GM15510 (cell line): ENCODE measurements around the gene ETS2.

ENCODE experiments used
- POLR2A ChIP-seq: IDR thresholded peaks from 3 replicates; pipeline ENCODE4 v1.6.1; 2011; ENCODE audit warnings: borderline replicate concordance; ENCODE audit not compliant: insufficient read length; ENCODE audit errors: extremely low read depth

The ETS2 gene

DNA sequence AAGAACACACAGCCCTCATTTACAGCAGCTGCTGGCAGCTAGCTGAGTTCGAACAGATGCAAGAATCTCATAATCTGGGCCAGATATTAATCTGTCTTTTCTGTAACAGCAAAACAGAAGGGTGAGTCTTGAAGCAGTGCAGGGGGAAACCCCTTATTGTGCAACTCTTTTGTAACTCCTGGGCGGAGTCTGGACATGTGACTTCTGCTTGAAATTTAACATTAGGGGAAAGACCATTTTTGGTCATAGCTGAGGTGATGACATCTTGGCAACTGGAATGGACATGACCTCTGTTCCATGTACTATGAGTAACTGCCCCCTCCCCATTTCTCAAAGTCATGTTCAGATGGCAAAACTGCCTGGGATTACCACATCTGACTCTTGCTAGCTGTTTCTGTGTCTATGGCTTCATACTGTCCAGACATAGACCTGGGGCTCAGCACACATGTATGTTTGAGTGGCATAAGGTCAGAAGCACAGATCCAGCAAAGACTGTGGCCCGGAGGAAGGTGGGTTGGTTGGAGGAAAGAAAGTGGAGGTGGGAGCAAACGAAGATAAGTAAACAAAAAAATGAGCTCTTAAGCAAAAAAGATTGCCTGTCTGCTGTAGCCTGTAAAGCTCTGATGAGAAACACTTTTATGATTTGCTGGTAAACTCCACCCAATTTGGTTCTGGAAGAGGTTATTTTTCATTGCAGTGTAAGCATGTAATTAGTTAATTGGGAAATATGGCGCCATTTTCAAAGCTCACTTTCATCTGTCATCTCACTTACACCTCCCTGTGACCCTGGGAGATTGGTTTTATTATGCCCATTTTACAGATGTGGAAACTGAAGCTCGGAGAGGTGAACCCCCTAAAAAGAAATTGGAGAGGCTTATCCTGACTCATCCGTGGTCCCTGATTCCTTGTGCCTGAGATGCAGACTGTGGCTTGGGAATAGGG lies 26.1 kb downstream of the ETS2 start:
- TF ChIP-seq POLR2A = no peak

DNA sequence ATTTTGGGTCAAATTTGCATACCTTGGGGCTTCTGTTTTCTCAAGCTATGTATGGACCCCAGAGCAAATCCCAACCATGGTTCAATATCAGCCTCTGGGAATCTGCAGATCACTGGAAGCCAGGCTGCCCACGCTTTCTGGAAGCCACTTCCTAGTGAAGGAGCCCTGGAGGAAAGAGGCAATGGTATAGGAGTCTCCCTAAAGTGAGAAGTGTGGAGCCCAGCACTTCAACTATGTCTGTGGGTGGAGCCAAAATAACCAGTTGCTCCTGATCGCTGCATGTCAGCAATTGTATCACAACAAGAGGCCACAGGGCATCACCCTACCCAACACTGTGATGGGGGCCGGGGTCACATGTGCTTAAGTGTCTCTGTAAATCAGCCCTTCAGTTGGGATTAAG lies 26.9 kb downstream of the ETS2 start:
- no peak for TF ChIP-seq POLR2A

DNA sequence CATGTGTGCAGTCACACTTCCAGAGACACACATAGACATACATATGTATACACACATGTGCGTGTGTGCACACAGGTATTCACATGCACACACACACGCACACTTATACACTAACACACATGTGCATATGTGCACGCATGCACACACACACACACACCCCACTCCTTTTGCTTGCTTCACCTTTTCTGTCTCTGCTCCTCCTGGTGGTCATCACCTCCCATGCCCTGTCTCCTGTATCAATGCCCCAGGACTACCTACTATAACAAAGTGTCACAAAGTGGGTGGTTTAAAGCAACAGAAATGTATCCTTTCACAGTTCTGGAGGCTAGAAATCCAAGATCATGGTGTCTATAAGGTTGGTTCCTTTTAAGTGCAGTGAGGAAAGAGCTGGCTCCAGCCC lies 27.4 kb downstream of the ETS2 start:
- no peak for TF ChIP-seq POLR2A

DNA sequence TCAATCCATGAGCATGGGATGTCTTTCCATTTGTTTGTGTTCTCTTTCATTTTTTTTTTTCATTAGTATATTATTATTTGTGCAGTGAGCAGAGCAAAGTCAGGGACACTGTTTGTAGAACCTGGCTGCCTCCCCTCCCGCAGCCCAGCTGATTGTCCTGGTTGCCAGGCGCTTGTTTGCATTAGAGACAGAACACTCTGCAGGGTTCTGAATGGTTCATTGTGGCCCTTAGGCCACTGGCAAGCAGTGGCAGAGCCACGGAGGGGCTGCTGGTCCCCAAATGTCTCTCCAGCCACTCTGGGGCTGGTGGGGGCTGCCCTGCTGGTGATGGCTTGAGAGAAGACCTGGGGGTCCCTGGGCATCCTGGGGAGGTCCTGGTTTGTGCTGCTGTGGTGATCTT lies 29.0 kb downstream of the ETS2 start:
- no peak for TF ChIP-seq POLR2A

DNA sequence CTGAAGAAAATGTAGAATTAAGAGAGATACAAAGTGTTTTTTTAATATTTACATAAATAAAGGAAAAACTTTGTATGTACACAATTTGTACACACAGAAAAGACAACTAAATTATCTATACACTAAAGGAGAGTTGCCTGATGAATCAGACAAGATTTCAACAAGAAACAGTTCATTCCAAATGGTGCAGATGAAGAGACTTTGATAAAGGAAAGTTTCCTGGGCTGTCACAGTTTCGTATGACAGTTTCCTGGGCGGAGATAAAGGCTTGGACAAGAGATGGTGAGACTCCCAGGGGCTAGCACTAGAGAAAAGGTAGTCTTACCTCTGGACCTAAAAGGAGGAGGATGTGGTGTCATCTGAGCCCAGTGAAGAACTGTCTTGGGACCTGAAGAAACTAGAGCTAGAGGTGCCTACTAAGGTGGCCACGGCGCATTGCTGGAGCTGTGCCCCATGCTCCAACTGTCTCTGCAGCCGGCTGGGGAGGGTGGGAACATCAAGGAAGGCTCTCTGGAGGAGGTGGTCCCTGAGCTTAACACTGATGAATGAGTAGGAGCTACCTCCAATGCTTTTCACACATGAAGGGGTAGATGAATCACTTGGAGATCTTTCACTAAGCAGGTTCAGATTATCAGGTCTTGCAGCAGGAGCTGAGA lies 32.2 kb downstream of the ETS2 start:
- TF ChIP-seq POLR2A = no peak

DNA sequence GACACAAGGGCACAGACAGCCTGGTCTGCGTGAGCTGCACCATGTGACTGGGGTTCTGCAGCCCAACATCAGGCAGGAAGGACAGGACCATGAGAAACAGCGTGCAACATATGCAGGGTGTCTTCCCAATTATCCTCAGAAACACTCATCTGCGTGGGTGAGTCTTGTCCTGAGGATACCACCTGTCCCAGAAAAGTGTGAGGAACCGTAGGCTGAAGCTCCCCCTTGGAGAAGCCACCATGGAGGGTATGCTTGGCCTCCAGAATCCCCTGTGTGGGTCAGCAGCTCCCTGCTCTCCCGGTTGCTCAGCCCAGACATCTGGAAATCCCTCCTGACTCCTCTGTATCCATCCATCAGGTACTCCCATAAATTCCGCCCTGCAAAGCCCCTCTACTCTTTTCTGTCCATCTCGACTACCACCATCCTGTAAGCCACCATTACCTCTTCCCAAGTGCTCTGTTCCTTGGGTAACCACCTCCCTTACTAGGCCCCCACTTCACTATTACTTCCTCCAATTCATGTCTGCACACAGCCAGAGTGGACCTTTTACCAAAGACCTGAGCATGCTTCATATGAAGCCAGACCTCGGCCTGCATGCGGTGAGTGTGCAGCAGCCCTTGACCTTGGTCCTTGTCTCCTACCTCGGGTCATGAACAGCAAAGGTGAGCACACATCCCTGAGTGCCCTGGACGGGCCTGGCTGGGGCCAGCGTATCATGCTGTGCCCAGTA lies 33.0 kb downstream of the ETS2 start:
- no peak for TF ChIP-seq POLR2A

DNA sequence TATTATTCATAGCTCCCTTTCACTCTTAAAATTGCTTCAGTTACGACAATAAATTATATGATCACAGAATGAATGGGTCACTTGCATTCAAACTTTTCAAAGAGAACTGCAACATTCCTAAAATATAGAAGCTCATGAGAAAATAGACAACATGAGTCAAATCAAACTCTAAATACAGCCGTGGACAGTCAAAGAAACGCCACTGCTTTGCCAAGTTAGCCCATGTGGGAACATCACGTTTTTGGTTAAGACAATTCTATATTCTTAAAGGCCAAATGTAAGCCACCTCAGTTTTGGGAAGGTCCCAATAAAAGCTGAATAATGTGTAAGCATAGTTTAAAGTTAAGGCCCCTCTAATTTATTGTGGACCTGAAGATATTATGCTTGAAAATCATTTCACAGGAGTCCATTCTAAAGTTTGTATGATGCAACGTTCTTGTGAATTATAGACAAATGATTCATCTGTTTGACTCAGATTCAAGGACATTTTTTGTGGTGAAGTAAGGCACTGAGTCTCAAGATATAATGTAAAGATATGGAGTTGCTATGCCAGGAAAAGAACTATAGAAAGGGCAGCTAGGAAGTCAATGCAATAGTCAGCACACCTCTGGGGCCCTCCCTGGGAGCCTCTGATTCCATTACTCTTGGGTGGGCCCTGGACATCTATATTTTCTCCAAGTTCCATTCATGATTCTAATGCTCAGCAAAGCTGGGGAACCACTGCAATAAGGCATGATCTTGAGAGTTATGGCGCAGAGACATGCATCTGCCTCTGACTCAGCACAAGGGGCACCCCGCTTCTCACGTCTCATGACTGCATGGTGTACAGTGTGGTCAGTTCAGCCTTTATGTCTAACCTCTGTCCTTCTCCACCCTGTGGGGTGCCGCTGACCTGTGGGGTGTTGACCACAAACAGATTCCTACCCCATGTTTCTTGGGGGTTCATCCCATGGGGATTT lies 33.9 kb downstream of the ETS2 start:
- no peak for TF ChIP-seq POLR2A

DNA sequence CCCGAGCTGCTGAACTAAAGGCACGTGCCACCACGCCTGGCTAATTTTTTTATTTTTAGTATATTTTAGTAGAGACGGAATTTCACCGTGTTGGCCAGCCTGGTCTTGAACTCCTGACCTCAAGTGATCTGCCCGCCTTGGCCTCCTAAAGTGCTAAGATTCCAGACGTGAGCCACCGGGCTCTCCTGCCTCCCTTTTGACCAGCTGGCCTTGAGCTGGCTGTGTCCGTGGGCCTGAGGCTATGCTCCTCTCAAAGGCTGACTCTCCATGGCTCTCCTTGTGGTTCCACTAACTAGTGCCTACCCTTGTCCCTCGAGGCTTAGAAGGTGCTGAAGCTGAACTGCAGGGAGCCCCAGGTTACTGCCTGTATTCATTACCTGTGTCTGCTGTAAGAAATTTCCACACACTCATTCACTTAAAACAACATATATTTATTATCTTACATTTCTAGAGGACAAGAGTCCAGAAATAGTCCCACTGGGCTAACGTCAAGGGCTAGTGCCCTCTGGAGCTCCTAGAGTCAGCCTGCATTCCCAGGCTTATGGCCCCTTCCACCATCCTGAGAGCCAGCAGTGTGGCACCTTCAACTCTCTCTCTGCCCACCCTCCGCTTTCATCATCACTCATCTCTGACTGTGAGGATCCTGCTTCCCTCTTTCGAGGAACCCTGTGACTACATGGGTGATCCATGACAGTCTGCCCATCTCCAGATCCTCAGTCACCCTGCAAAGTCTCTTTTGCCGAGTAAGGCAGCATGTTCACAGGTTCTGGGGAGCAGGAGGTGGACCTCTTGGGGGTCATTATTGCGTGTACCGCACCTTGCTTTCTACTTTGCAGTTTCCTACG lies 34.9 kb downstream of the ETS2 start:
- no peak for TF ChIP-seq POLR2A

DNA sequence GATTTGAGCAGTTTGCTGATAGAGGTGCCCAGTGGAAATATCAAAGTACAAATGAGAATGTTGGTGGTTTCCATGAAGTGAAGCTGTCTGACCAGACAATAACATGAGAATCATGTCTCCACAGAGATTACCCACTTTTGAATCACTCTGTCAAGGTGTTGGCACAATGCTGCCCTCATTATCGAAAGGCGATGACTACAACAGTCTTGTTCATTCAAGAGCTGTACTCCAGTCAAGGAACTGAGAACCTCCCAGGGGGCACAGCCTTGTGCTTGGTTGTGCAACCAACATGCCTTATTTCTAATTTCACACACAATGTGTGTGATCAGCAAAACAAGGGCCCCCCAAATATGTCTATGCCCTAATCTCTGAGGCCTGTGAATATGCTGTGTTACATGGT lies 35.7 kb downstream of the ETS2 start:
- no peak for TF ChIP-seq POLR2A

DNA sequence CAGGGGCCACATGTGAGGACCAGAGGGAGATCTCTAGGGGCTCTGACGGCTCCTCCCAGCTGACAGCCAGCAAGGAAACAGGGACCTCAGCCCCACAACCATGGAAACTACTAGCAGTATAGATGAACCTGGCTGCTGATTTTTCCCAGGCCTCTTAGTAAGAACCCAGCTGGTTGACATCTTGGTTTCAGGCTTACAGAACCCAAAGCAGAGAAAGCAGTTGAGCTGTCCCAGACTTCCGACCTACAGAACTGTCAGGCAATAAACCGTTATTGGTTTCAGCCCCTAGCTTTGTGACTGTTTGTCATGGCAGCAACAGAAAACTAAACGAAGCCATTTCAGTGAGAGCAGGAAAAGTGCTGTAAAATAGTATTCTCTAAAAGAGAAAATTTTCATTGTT lies 36.4 kb downstream of the ETS2 start:
- TF ChIP-seq POLR2A = no peak

DNA sequence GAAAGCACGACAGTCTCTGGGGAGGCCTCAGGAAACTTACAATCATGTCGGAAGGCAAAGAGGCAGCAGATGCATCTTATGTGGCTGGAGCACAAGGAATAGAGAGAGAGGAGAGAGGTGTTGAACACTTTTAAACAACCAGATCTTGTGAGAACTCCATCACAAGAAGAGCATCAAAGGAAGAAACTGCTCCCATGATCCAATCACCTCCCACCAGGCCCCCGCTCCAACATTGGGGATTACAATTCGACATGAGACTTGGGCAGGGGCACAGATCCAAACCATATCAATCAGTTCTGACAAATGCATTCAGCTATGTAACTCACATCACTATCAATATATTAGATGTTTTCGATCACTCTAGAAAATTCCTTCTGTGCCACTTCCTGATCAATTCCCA lies 37.6 kb downstream of the ETS2 start:
- TF ChIP-seq POLR2A = no peak

DNA sequence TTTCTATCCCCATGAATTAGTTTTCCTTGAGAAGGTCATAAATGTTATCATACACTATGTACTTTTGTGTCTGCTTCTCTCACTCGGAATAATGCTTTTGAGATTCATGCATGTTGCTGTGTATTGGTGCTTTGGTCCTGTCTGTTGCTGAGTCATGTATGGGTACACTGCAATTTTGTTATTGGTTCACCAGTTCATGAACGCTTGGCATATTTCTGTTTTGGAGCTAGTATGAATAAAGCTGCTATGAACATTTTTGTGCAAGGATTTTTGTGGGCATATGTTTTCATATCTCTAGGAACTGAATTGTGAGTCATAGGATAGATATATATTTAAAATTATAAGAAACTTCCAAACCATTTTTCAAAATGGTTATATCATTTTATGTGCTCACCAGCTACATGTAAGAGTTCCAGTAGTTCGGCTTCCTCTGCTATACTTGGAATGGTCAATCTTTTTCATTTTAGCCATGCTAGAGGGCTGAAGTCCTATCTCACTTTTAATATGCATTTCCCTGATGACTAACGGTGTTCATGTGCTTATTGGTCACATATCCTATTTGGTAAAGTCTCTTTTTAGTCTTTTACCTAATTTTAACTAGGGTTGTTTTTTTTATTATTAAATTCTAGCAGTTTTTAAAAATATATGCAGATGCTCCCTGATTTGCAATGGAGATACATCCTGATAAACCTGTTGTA lies 38.2 kb downstream of the ETS2 start:
- no peak for TF ChIP-seq POLR2A

DNA sequence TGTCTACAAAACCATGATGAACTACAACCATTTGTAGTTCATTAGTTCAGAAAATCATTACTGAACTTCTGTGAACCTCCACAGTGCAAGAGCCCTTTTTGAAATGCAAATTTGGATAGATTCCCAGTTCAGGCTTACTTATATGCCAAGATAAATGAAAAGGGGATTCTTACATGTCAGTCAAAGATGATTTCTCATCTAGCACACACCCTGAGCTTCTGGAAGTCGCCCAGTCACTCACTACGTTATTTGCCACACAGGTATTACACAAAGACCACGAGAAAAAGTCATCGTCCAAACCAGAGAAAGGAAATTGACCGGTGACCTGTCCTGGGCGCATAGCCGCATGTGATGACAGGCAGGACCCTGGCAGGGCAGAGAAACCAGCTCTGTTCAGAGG lies 41.8 kb downstream of the ETS2 start:
- no peak for TF ChIP-seq POLR2A
